Mammary epithelial cell (primary cell): Measurements from ENCODE around the gene TRIM23.

Source experiments
- EZH2 ChIP-seq: IDR thresholded peaks from 2 replicates; pipeline ENCODE4 v1.6.1; 2012; ENCODE audit warnings: low read length, inconsistent platforms, borderline replicate concordance
- TF ChIP-seq, protein P1 (sequence below), 2 donors: IDR thresholded peaks in 1 of 2; conservative IDR thresholded peaks in 1 of 2; 2 replicates each; pipeline ENCODE4 v1.5.1; 2011 to 2012; ENCODE audit warnings: inconsistent platforms in 2 of 2, low read length in 2 of 2, mild to moderate bottlenecking in 2 of 2, control low read depth in 1 of 2, low read depth in 1 of 2; ENCODE audit not compliant: insufficient read depth in 1 of 2; ENCODE audit errors: extremely low read depth in 1 of 2

DNA sequence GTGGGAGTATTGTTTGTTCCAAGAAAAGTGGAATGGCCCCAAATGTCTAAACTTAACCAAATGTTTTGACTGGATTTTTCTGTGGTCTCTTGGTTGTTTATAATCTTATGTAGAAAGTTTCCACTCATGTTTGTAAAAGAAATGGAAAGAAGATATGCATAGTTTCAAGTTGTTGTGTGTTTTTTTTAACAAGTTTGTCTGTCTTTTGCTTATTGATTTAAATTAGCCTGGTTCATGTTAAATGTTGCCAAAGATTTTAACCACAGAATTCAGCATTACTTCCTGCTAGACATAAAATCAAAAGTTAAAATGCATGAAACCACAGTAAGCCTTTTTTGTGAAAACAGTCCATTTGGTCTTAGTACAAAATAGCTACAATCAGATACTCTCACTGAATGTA, 47.0 kb downstream of the TRIM23 start:
- TF ChIP-seq, protein P1, sequence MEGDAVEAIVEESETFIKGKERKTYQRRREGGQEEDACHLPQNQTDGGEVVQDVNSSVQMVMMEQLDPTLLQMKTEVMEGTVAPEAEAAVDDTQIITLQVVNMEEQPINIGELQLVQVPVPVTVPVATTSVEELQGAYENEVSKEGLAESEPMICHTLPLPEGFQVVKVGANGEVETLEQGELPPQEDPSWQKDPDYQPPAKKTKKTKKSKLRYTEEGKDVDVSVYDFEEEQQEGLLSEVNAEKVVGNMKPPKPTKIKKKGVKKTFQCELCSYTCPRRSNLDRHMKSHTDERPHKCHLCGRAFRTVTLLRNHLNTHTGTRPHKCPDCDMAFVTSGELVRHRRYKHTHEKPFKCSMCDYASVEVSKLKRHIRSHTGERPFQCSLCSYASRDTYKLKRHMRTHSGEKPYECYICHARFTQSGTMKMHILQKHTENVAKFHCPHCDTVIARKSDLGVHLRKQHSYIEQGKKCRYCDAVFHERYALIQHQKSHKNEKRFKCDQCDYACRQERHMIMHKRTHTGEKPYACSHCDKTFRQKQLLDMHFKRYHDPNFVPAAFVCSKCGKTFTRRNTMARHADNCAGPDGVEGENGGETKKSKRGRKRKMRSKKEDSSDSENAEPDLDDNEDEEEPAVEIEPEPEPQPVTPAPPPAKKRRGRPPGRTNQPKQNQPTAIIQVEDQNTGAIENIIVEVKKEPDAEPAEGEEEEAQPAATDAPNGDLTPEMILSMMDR (conservative IDR thresholded peaks at IDR 0.05 in 1 of 2, IDR thresholded peaks at IDR 0.05 in 1 of 2; ENCODE audit: extremely low read depth in 1 of 2, insufficient read depth in 1 of 2, low read depth in 1 of 2, low read length in 2 of 2): no peak
- no peak for TF ChIP-seq EZH2
